HEK293 (cell line): ENCODE results near the gene NPHP4.
A peak's percentile ranks its signal among the peaks of the same experiment; 100 is the strongest.

ENCODE experiments used
- CTCF ChIP-seq: fragments of 450-650 bp; formaldehyde crosslinking; IDR thresholded peaks from 2 replicates; pipeline ENCODE4 v1.5.1; 2016; ENCODE audit warnings: missing biosample characterization, missing genetic modification characterization
- MZF1 ChIP-seq: fragments of 450-650 bp; formaldehyde crosslinking; IDR thresholded peaks from 2 replicates; pipeline ENCODE4 v1.5.1; 2017; ENCODE audit warnings: missing biosample characterization, missing genetic modification characterization, borderline replicate concordance
- PBX3 ChIP-seq: sonication (generic); formaldehyde crosslinking; IDR thresholded peaks from 2 replicates; pipeline ENCODE4 v1.8.1; 2022; ENCODE audit warnings: mild to moderate bottlenecking, moderate library complexity, missing genetic modification reagents
- REST ChIP-seq: fragments of 450-650 bp; formaldehyde crosslinking; IDR thresholded peaks from 2 replicates; pipeline ENCODE4 v1.5.1; 2016; ENCODE audit warnings: missing biosample characterization, missing genetic modification characterization
- YY1 ChIP-seq: fragments of 450-650 bp; formaldehyde crosslinking; IDR thresholded peaks from 2 replicates; pipeline ENCODE4 v1.5.1; 2018; ENCODE audit warnings: missing biosample characterization, missing genetic modification characterization
- ZEB2 ChIP-seq: fragments of 450-650 bp; formaldehyde crosslinking; IDR thresholded peaks from 2 replicates; pipeline ENCODE4 v1.5.1; 2016; ENCODE audit warnings: missing biosample characterization, missing genetic modification characterization
- ZNF175 ChIP-seq: fragments of 450-650 bp; formaldehyde crosslinking; IDR thresholded peaks from 2 replicates; pipeline ENCODE4 v1.5.1; 2016; ENCODE audit warnings: missing biosample characterization, missing genetic modification characterization
- ZNF24 ChIP-seq: fragments of 450-650 bp; formaldehyde crosslinking; IDR thresholded peaks from 2 replicates; pipeline ENCODE4 v1.5.1; 2016; ENCODE audit warnings: missing biosample characterization, missing genetic modification characterization
- ZNF416 ChIP-seq: fragments of 450-650 bp; formaldehyde crosslinking; IDR thresholded peaks from 2 replicates; pipeline ENCODE4 v1.5.1; 2016; ENCODE audit warnings: missing biosample characterization, missing genetic modification characterization
- ZNF560 ChIP-seq: fragments of 450-650 bp; formaldehyde crosslinking; IDR thresholded peaks from 2 replicates; pipeline ENCODE4 v1.5.1; 2017; ENCODE audit warnings: missing biosample characterization, missing genetic modification characterization, borderline replicate concordance

DNA sequence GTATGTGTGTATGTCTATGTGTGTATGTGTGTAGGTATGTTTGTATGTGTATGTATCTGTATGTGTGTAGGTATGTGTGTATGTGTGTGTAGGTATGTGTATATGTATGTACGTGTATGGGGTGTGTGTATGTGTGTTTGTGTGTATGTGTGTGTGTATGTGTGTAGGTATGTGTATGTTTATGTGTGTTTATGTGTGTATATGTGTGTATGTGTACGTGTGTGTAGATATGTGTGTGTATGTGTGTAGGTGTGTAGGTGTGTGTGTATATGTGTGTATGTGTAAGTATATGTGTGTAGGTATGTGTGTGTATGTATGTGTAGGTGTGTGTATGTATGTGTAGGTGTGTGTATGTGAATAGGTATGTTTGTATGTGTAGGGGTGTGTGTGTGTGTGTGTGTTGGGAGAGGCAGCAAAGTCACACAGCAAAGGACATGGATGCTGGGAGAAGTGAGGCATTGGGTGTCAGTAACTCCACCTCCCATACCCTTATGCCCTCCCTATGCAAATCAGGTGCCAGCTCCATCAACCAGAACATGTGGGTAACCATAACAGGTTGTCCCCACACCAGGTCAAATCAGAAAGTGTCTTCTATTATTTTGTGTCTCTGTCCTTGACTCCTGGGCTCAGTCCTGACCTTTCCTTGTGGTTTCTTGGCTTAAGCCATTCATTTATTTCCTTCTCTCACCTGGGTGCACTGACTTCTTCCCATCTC lies 38.5 kb upstream of the NPHP4 start:
- TF ChIP-seq ZNF416 (no peak), YY1 (tag by site-specific recombination) (no peak), CTCF (tag by site-specific recombination) (no peak), ZNF24 (tag by site-specific recombination) (no peak), ZNF560 (tag by site-specific recombination) (no peak), REST (tag by site-specific recombination) (no peak), MZF1 (no peak), ZEB2 (tag by site-specific recombination) (no peak), PBX3 (CRISPR knock-in tag) (no peak), ZNF175 (0 out of 2 replicates have a peak, but pooled peaks have one; percentile 84)
